MM.1S (cell line): ENCODE results near the gene UGT1A5.

Source experiments
- DNase-seq: peaks from one replicate; pipeline ENCODE4 v3.0.0-alpha.2; 2015
- H2AFZ ChIP-seq: fragments of 300-600 bp; sonication (generic); 2 replicates; pipeline ENCODE4 v1.6.0; 2016; ENCODE audit warnings: antibody characterized with exemption, low read length
- H3F3A ChIP-seq: fragments of 300-600 bp; sonication (generic); 2 replicates; pipeline ENCODE4 v1.6.1; 2016; ENCODE audit warnings: mild to moderate bottlenecking, antibody characterized with exemption, low read length, moderate library complexity, mixed read lengths; ENCODE audit not compliant: insufficient read depth
- H3K27ac ChIP-seq: fragments of 300-600 bp; sonication (generic); 2 replicates; pipeline ENCODE4 v1.5.1; 2016; ENCODE audit warnings: mild to moderate bottlenecking, low read length
- H3K27me3 ChIP-seq: fragments of 300-600 bp; sonication (generic); replicated peaks from 2 replicates; pipeline ENCODE4 v1.6.0; 2016; ENCODE audit warnings: low read length; ENCODE audit not compliant: insufficient read depth
- H3K36me3 ChIP-seq: fragments of 300-600 bp; sonication (generic); replicated peaks from 2 replicates; pipeline ENCODE4 v1.6.1; 2016; ENCODE audit warnings: mild to moderate bottlenecking, low read length, mixed read lengths; ENCODE audit not compliant: insufficient read depth
- H3K4me1 ChIP-seq: fragments of 300-600 bp; sonication (generic); 2 replicates; pipeline ENCODE4 v1.6.1; 2016; ENCODE audit warnings: low read length, mixed read lengths
- H3K4me2 ChIP-seq: fragments of 300-600 bp; sonication (generic); 2 replicates; pipeline ENCODE4 v1.6.0; 2016; ENCODE audit warnings: low read depth, low read length
- H3K4me3 ChIP-seq: fragments of 300-600 bp; sonication (generic); 2 replicates; pipeline ENCODE4 v1.5.1; 2016; ENCODE audit warnings: low read length, mixed read lengths
- H3K79me2 ChIP-seq: fragments of 300-600 bp; sonication (generic); 2 replicates; pipeline ENCODE4 v1.6.1; 2016; ENCODE audit warnings: mixed run types, low read length, mixed read lengths
- H3K9ac ChIP-seq: fragments of 300-600 bp; sonication (generic); 2 replicates; pipeline ENCODE4 v1.6.1; 2016; ENCODE audit warnings: low read length, mixed read lengths
- H3K9me2 ChIP-seq: fragments of 300-600 bp; sonication (generic); replicated peaks from 2 replicates; pipeline ENCODE4 v1.6.1; 2016; ENCODE audit warnings: mild to moderate bottlenecking, low read length, mixed read lengths; ENCODE audit not compliant: insufficient read depth
- H3K9me3 ChIP-seq: fragments of 300-600 bp; sonication (generic); replicated peaks from 2 replicates; pipeline ENCODE4 v1.6.1; 2016; ENCODE audit warnings: mild to moderate bottlenecking, low read length, mixed read lengths; ENCODE audit not compliant: insufficient read depth
- H4K20me1 ChIP-seq: fragments of 300-600 bp; sonication (generic); 2 replicates; pipeline ENCODE4 v1.6.1; 2016; ENCODE audit warnings: mild to moderate bottlenecking, low read length, moderate library complexity, mixed read lengths; ENCODE audit not compliant: insufficient read depth
- CTCF ChIP-seq: fragments of 300-600 bp; sonication (generic); IDR thresholded peaks from 2 replicates; pipeline ENCODE4 v1.5.1; 2016; ENCODE audit warnings: antibody characterized with exemption, low read length, mixed read lengths
- EZH2 ChIP-seq: fragments of 300-600 bp; sonication (generic); optimal IDR thresholded peaks from 2 replicates; pipeline ENCODE3; 2017; ENCODE audit warnings: low read depth, mild to moderate bottlenecking, antibody characterized with exemption, low read length, mixed read lengths
- EZH2phosphoT487 ChIP-seq: fragments of 300-600 bp; sonication (generic); IDR thresholded peaks from 2 replicates; pipeline ENCODE4 v1.6.1; 2018; ENCODE audit warnings: antibody characterized with exemption, low read length

UGT1A5 gene

GRCh38 chr2:233821709-233822100 is 109.0 kb downstream of the UGT1A5 start:
- Histone ChIP-seq H3K79me2 (no peaks in the 10 kb centered on the region), H3K9me2 (no peaks in the 10 kb centered on the region), H3K4me1 (no peaks in the 10 kb centered on the region), H3F3A (no peaks in the 10 kb centered on the region), H3K9ac (no peak overlapping the region), H3K27ac (no peak overlapping the region), H3K27me3 (no peaks in the 10 kb centered on the region), H3K36me3 (no peaks in the 10 kb centered on the region), H3K9me3 (no peaks in the 10 kb centered on the region), H3K4me2 (no peak overlapping the region), H3K4me3 (no peak overlapping the region), H4K20me1 (no peaks in the 10 kb centered on the region), H2AFZ (no peak overlapping the region)
- no peak for TF ChIP-seq EZH2
- TF ChIP-seq CTCF, result no peak
- TF ChIP-seq EZH2phosphoT487, result no peak
- DNase-seq, result no peak

GRCh38 chr2:233822101-233822771 is 109.5 kb downstream of the UGT1A5 start:
- Histone ChIP-seq H3K4me3 (no peak overlapping the region), H3K9me3 (no peaks in the 10 kb centered on the region), H4K20me1 (no peaks in the 10 kb centered on the region), H3K9ac (no peak overlapping the region), H3K36me3 (no peaks in the 10 kb centered on the region), H3K27me3 (no peaks in the 10 kb centered on the region), H3K9me2 (no peaks in the 10 kb centered on the region), H3K4me1 (no peaks in the 10 kb centered on the region), H2AFZ (no peak overlapping the region), H3F3A (no peaks in the 10 kb centered on the region), H3K4me2 (no peak overlapping the region), H3K79me2 (no peaks in the 10 kb centered on the region), H3K27ac (no peak overlapping the region)
- TF ChIP-seq EZH2 (no peak), CTCF (no peak), EZH2phosphoT487 (no peak)
- DNase-seq, result no peak
